ENCODE measurements around the gene CCDC39.

The CCDC39 gene

DNA sequence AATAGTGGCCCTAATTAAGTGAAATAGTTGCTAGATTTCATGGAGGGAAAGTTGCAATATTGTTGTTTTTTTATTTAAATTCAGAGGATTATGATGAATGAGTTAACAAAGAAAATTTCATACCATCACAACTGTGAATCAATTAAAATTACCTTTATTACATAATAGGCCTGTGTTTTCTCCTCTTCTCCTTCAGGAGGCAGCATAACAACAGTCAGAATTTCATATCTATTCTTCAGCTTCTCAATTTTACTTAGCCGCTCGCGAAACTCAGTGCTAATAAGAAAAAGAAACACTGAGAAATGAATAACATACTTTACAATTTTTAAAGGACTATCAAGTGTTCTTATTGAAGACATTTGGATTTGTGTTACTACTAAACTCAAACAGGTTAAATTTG, 48.0 kb downstream of the CCDC39 start:
- H3K27ac ChIP-seq (replicated peaks; ENCODE audit: low read length) = no peak overlapping the region
- no peak overlapping the region for H2BK5ac ChIP-seq (ENCODE audit: low read length)
- H4K91ac ChIP-seq (ENCODE audit: low read depth, low read length, poor library complexity) = no peak overlapping the region
- no peak overlapping the region for H2BK15ac ChIP-seq (ENCODE audit: low read length)
- no peak overlapping the region for H4K8ac ChIP-seq (ENCODE audit: low read depth, low read length)
- H3K79me1 ChIP-seq (ENCODE audit: low read depth, low read length) = no peaks in the 10 kb centered on the region
- no peak overlapping the region for H3K4me2 ChIP-seq (ENCODE audit: insufficient read depth, low read length, poor library complexity, severe bottlenecking)
- H3K4ac ChIP-seq (ENCODE audit: low read length) = no peak overlapping the region
- no peak overlapping the region for H3K18ac ChIP-seq (ENCODE audit: low read length)
- H3K9ac ChIP-seq (ENCODE audit: low read depth, low read length, poor library complexity) = no peak overlapping the region
- H2AK5ac ChIP-seq (ENCODE audit: low read depth, low read length) = no peak overlapping the region
- no peak overlapping the region for H2BK12ac ChIP-seq (ENCODE audit: low read length)
- H3K9me3 ChIP-seq (replicated peaks in 1 of 2; ENCODE audit: control insufficient read depth in 2 of 2, insufficient read depth in 1 of 2, low read depth in 1 of 2, low read length in 2 of 2) = no peaks in the 10 kb centered on the region
- WGBS, 2 donors (ENCODE audit: extremely low coverage in 2 of 2, insufficient read length in 2 of 2, insufficient replicate concordance in 1 of 2) = no CpG with 5 or more reads among the region's 3 CpGs
- no peak overlapping the region for H3K4me3 ChIP-seq (ENCODE audit: low read length in 2 of 2)
- no peaks in the 10 kb centered on the region for H3K4me1 ChIP-seq (ENCODE audit: control insufficient read depth in 2 of 2, insufficient read depth in 1 of 2, low read depth in 1 of 2, low read length in 2 of 2)
- no peak overlapping the region for H2BK120ac ChIP-seq (ENCODE audit: low read depth, low read length)
- peaks cover 0 to 3% of the 10 kb centered on the region in 2 donors for H3K36me3 ChIP-seq (replicated peaks in 1 of 2; ENCODE audit: control insufficient read depth in 2 of 2, insufficient read depth in 2 of 2, low read length in 2 of 2)
- H3K23ac ChIP-seq (ENCODE audit: low read depth, low read length, poor library complexity) = no peak overlapping the region
- DNase-seq (ENCODE audit: low spot score) = no peak
- H2AFZ ChIP-seq (ENCODE audit: low read length) = no peak overlapping the region
- H3K14ac ChIP-seq (ENCODE audit: low read length) = no peak overlapping the region
- H3K27me3 ChIP-seq (ENCODE audit: control insufficient read depth in 3 of 3, insufficient read depth in 3 of 3, low read depth in 1 of 3, low read length in 3 of 3) = no peaks in the 10 kb centered on the region

- H3K27ac ChIP-seq (replicated peaks; ENCODE audit: low read length) = no peak overlapping the region
- H3K4me1 ChIP-seq (ENCODE audit: control insufficient read depth in 2 of 2, insufficient read depth in 1 of 2, low read depth in 1 of 2, low read length in 2 of 2) = no peaks in the 10 kb centered on the region
- no peak overlapping the region for H4K8ac ChIP-seq (ENCODE audit: low read depth, low read length)
- no peak overlapping the region for H4K91ac ChIP-seq (ENCODE audit: low read depth, low read length, poor library complexity)
- no peak overlapping the region for H2AFZ ChIP-seq (ENCODE audit: low read length)
- no peak overlapping the region for H3K23ac ChIP-seq (ENCODE audit: low read depth, low read length, poor library complexity)
- H3K14ac ChIP-seq (ENCODE audit: low read length) = no peak overlapping the region
- H2BK5ac ChIP-seq (ENCODE audit: low read length) = no peak overlapping the region
- no peak overlapping the region for H3K9ac ChIP-seq (ENCODE audit: low read depth, low read length, poor library complexity)
- H3K4me3 ChIP-seq (ENCODE audit: low read length in 2 of 2) = no peak overlapping the region
- H3K79me1 ChIP-seq (ENCODE audit: low read depth, low read length) = no peaks in the 10 kb centered on the region
- H3K4me2 ChIP-seq (ENCODE audit: insufficient read depth, low read length, poor library complexity, severe bottlenecking) = no peak overlapping the region
- no peak overlapping the region for H3K18ac ChIP-seq (ENCODE audit: low read length)
- no peak for DNase-seq (ENCODE audit: low spot score)
- H3K36me3 ChIP-seq (replicated peaks in 1 of 2; ENCODE audit: control insufficient read depth in 2 of 2, insufficient read depth in 2 of 2, low read length in 2 of 2) = peaks cover 0 to 3% of the 10 kb centered on the region in 2 donors
- no peak overlapping the region for H2BK15ac ChIP-seq (ENCODE audit: low read length)
- no peak overlapping the region for H3K4ac ChIP-seq (ENCODE audit: low read length)
- H3K9me3 ChIP-seq (replicated peaks in 1 of 2; ENCODE audit: control insufficient read depth in 2 of 2, insufficient read depth in 1 of 2, low read depth in 1 of 2, low read length in 2 of 2) = no peaks in the 10 kb centered on the region
- H2AK5ac ChIP-seq (ENCODE audit: low read depth, low read length) = no peak overlapping the region
- no peaks in the 10 kb centered on the region for H3K27me3 ChIP-seq (ENCODE audit: control insufficient read depth in 3 of 3, insufficient read depth in 3 of 3, low read depth in 1 of 3, low read length in 3 of 3)
- H2BK12ac ChIP-seq (ENCODE audit: low read length) = no peak overlapping the region
- no peak overlapping the region for H2BK120ac ChIP-seq (ENCODE audit: low read depth, low read length)
Measured at GRCh38 chr3:180630371-180630770, 48.9 kb downstream of the CCDC39 start.

DNA sequence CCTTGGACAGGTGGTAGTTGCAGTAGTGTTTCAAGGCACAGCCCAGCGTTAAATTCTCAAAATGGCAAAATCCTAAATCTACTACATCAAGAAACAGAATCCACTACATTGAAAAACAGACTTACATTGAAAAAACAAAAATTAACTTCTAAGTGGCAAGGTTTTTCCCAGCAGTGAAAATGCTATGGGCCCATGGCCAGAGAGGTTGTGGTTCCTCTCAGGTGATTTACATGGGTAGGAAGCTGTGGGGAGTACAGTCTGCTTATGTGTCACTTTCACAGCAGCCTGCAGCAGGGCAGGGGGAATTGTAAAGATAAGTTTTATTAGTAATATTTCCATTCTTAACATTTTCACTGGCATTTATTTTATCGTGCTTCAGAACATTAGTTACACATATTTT, 52.4 kb downstream of the CCDC39 start:
- Histone ChIP-seq H3K23ac (ENCODE audit: low read depth, low read length, poor library complexity) (no peak overlapping the region), H2AK5ac (ENCODE audit: low read depth, low read length) (no peak overlapping the region), H2BK15ac (ENCODE audit: low read length) (no peak overlapping the region), H3K27ac (replicated peaks; ENCODE audit: low read length) (no peak overlapping the region), H2BK120ac (ENCODE audit: low read depth, low read length) (no peak overlapping the region), H3K18ac (ENCODE audit: low read length) (no peak overlapping the region), H3K79me1 (ENCODE audit: low read depth, low read length) (no peaks in the 10 kb centered on the region), H3K9me3 (replicated peaks in 1 of 2; ENCODE audit: control insufficient read depth in 2 of 2, insufficient read depth in 1 of 2, low read depth in 1 of 2, low read length in 2 of 2) (no peaks in the 10 kb centered on the region), H4K91ac (ENCODE audit: low read depth, low read length, poor library complexity) (no peak overlapping the region), H3K4ac (ENCODE audit: low read length) (no peak overlapping the region), H3K36me3 (replicated peaks in 1 of 2; ENCODE audit: control insufficient read depth in 2 of 2, insufficient read depth in 2 of 2, low read length in 2 of 2) (peaks cover 0 to 3% of the 10 kb centered on the region in 2 donors), H2AFZ (ENCODE audit: low read length) (no peak overlapping the region), H2BK12ac (ENCODE audit: low read length) (no peak overlapping the region), H3K4me2 (ENCODE audit: insufficient read depth, low read length, poor library complexity, severe bottlenecking) (no peak overlapping the region), H2BK5ac (ENCODE audit: low read length) (no peak overlapping the region), H3K4me3 (ENCODE audit: low read length in 2 of 2) (no peak overlapping the region), H3K9ac (ENCODE audit: low read depth, low read length, poor library complexity) (no peak overlapping the region), H3K14ac (ENCODE audit: low read length) (no peak overlapping the region), H3K27me3 (ENCODE audit: control insufficient read depth in 3 of 3, insufficient read depth in 3 of 3, low read depth in 1 of 3, low read length in 3 of 3) (no peaks in the 10 kb centered on the region), H3K4me1 (ENCODE audit: control insufficient read depth in 2 of 2, insufficient read depth in 1 of 2, low read depth in 1 of 2, low read length in 2 of 2) (no peaks in the 10 kb centered on the region), H4K8ac (ENCODE audit: low read depth, low read length) (no peak overlapping the region)
- WGBS, 2 donors (ENCODE audit: extremely low coverage in 2 of 2, insufficient read length in 2 of 2, insufficient replicate concordance in 1 of 2) = no CpG with 5 or more reads among the region's 2 CpGs
- DNase-seq (ENCODE audit: low spot score) = no peak

- no peak overlapping the region for H4K91ac ChIP-seq (ENCODE audit: low read depth, low read length, poor library complexity)
- no peak for DNase-seq (ENCODE audit: low spot score)
- no peak overlapping the region for H3K23ac ChIP-seq (ENCODE audit: low read depth, low read length, poor library complexity)
- H3K9ac ChIP-seq (ENCODE audit: low read depth, low read length, poor library complexity) = no peak overlapping the region
- H2BK15ac ChIP-seq (ENCODE audit: low read length) = no peak overlapping the region
- no peaks in the 10 kb centered on the region for H3K4me1 ChIP-seq (ENCODE audit: control insufficient read depth in 2 of 2, insufficient read depth in 1 of 2, low read depth in 1 of 2, low read length in 2 of 2)
- H3K27me3 ChIP-seq (ENCODE audit: control insufficient read depth in 3 of 3, insufficient read depth in 3 of 3, low read depth in 1 of 3, low read length in 3 of 3) = no peaks in the 10 kb centered on the region
- H4K8ac ChIP-seq (ENCODE audit: low read depth, low read length) = no peak overlapping the region
- H3K14ac ChIP-seq (ENCODE audit: low read length) = no peak overlapping the region
- H2AFZ ChIP-seq (ENCODE audit: low read length) = no peak overlapping the region
- H3K4ac ChIP-seq (ENCODE audit: low read length) = no peak overlapping the region
- H3K4me3 ChIP-seq (ENCODE audit: low read length in 2 of 2) = no peak overlapping the region
- H3K27ac ChIP-seq (replicated peaks; ENCODE audit: low read length) = no peak overlapping the region
- peaks cover 0 to 3% of the 10 kb centered on the region in 2 donors for H3K36me3 ChIP-seq (replicated peaks in 1 of 2; ENCODE audit: control insufficient read depth in 2 of 2, insufficient read depth in 2 of 2, low read length in 2 of 2)
- no peaks in the 10 kb centered on the region for H3K79me1 ChIP-seq (ENCODE audit: low read depth, low read length)
- H3K18ac ChIP-seq (ENCODE audit: low read length) = no peak overlapping the region
- H3K9me3 ChIP-seq (replicated peaks in 1 of 2; ENCODE audit: control insufficient read depth in 2 of 2, insufficient read depth in 1 of 2, low read depth in 1 of 2, low read length in 2 of 2) = no peaks in the 10 kb centered on the region
- no peak overlapping the region for H2BK120ac ChIP-seq (ENCODE audit: low read depth, low read length)
- H2BK12ac ChIP-seq (ENCODE audit: low read length) = no peak overlapping the region
- no peak overlapping the region for H2AK5ac ChIP-seq (ENCODE audit: low read depth, low read length)
- no peak overlapping the region for H2BK5ac ChIP-seq (ENCODE audit: low read length)
- no CpG with 5 or more reads among the region's 2 CpGs for WGBS, 2 donors (ENCODE audit: extremely low coverage in 2 of 2, insufficient read length in 2 of 2, insufficient replicate concordance in 1 of 2)
- H3K4me2 ChIP-seq (ENCODE audit: insufficient read depth, low read length, poor library complexity, severe bottlenecking) = no peak overlapping the region
Measured at GRCh38 chr3:180624714-180625113, 54.6 kb downstream of the CCDC39 start.
